Mucosa of gallbladder (tissue), 1 donor: ENCODE results near the gene CADPS2. TPM values are rescaled to one million over a fixed set of nuclear protein-coding genes. Genes with fewer than 3 reads are reported as not detected.

Experiments
- DNase-seq: peaks from one replicate; pipeline ENCODE4 v3.0.0-alpha.2; 2020; ENCODE audit warnings: low spot score
- total RNA-seq: library from RNA; stranded (reverse); gene quantifications from one replicate; pipeline ENCODE4 v1.2.1, GENCODE V29; 2021
- donor health status: DM: no; HTN: no; CAD: no.

Gene CADPS2
- total RNA-seq, 1 donor from 2014 or later: 38.4 TPM

GRCh38 chr7:122532406-122533269 lies 353.6 kb downstream of the CADPS2 start:
- no peak for DNase-seq

- DNase-seq: no peak
These were observed 357.3 kb downstream of the CADPS2 start for GRCh38 chr7:122528879-122529481.

- DNase-seq: no peak
These were observed 360.9 kb downstream of the CADPS2 start for GRCh38 chr7:122525355-122525754.

GRCh38 chr7:122521767-122522166 lies 364.5 kb downstream of the CADPS2 start:
- no peak for DNase-seq

GRCh38 chr7:122520971-122521555 lies 365.2 kb downstream of the CADPS2 start:
- DNase-seq: no peak

- DNase-seq: no peak
These were observed 367.8 kb downstream of the CADPS2 start for GRCh38 chr7:122518488-122518887.

- DNase-seq: no peak
These were observed 368.7 kb downstream of the CADPS2 start for GRCh38 chr7:122517576-122517975.

- DNase-seq: no peak
These were observed 370.9 kb downstream of the CADPS2 start for GRCh38 chr7:122515404-122515803.

GRCh38 chr7:122511268-122511667 lies 375.0 kb downstream of the CADPS2 start:
- no peak for DNase-seq

- no peak for DNase-seq
These were observed 378.7 kb downstream of the CADPS2 start for GRCh38 chr7:122507591-122507990.

- DNase-seq: no peak
These were observed 394.3 kb downstream of the CADPS2 start for GRCh38 chr7:122492007-122492406.

GRCh38 chr7:122488241-122488640 lies 398.0 kb downstream of the CADPS2 start:
- no peak for DNase-seq

GRCh38 chr7:122487131-122487530 lies 399.1 kb downstream of the CADPS2 start:
- DNase-seq: no peak

- no peak for DNase-seq
These were observed 400.4 kb downstream of the CADPS2 start for GRCh38 chr7:122485856-122486255.

GRCh38 chr7:122482212-122482611 lies 404.0 kb downstream of the CADPS2 start:
- no peak for DNase-seq

- DNase-seq: no peak
These were observed 415.4 kb downstream of the CADPS2 start for GRCh38 chr7:122470859-122471258.

GRCh38 chr7:122468945-122469344 lies 417.3 kb downstream of the CADPS2 start:
- DNase-seq: no peak

- no peak for DNase-seq
These were observed 418.4 kb downstream of the CADPS2 start for GRCh38 chr7:122467661-122468449.

GRCh38 chr7:122465296-122465695 lies 421.0 kb downstream of the CADPS2 start:
- no peak for DNase-seq

GRCh38 chr7:122463631-122464030 lies 422.6 kb downstream of the CADPS2 start:
- DNase-seq: no peak

- DNase-seq: no peak
These were observed 425.3 kb downstream of the CADPS2 start for GRCh38 chr7:122460936-122461335.

GRCh38 chr7:122457969-122458368 lies 428.3 kb downstream of the CADPS2 start:
- no peak for DNase-seq
